ENCODE data around the gene DUSP7. TPM values are rescaled to one million over a fixed set of nuclear protein-coding genes. Genes with fewer than 3 reads are reported as not detected.

The DUSP7 gene
- total RNA-seq, 1 donor from 2014 or later, result 24.9 TPM

GRCh38 chr3:52083556-52084087 lies 27.3 kb upstream of the DUSP7 start:
- no peak overlapping the region for H3K4me3 ChIP-seq (ENCODE audit: insufficient read depth, low read depth, low read length)
- Mint-ChIP-seq H3K27ac (ENCODE audit: unreplicated experiment) (no peak overlapping the region), H3K27me3 (ENCODE audit: low read depth, unreplicated experiment) (peaks cover 10% of the 10 kb centered on the region), H3K9me3 (ENCODE audit: unreplicated experiment) (no peaks in the 10 kb centered on the region), H3K36me3 (ENCODE audit: low read depth, unreplicated experiment) (peaks cover 7% of the 10 kb centered on the region), H3K4me1 (ENCODE audit: low read depth, unreplicated experiment) (peaks cover 10% of the 10 kb centered on the region), H3K4me3 (ENCODE audit: unreplicated experiment) (no peak overlapping the region)
- H3K27me3 ChIP-seq (ENCODE audit: insufficient read depth, low read length), result no peaks in the 10 kb centered on the region
- FAIRE-seq, result no peak
- H2AFZ ChIP-seq (ENCODE audit: low read depth, low read length), result no peak overlapping the region
- H3K79me2 ChIP-seq (ENCODE audit: insufficient read depth, low read length), result no peaks in the 10 kb centered on the region
- peaks cover 13% of the 10 kb centered on the region for H3K4me1 ChIP-seq (ENCODE audit: insufficient read depth, low read length)
- TF ChIP-seq EZH2 (IDR thresholded peaks at IDR 0.05; ENCODE audit: insufficient read depth, low read length), result no peak
- TF ChIP-seq CTCF (IDR thresholded peaks at IDR 0.05; ENCODE audit: insufficient read depth, low read depth, low read length), result no peak
- H3K4me2 ChIP-seq (ENCODE audit: low read length), result no peak overlapping the region
- H3K9ac ChIP-seq (ENCODE audit: low read length), result no peak overlapping the region
- H4K20me1 ChIP-seq (ENCODE audit: insufficient read depth, low read length), result no peaks in the 10 kb centered on the region
- no peaks in the 10 kb centered on the region for H3K9me3 ChIP-seq (ENCODE audit: insufficient read depth, low read depth, low read length)
- no peak for DNase-seq (ENCODE audit: low read depth)
- no peaks in the 10 kb centered on the region for H3K36me3 ChIP-seq (ENCODE audit: insufficient read depth, low read length)
- no peak overlapping the region for H3K27ac ChIP-seq (ENCODE audit: low read depth, low read length)

GRCh38 chr3:52082951-52083350 lies 26.6 kb upstream of the DUSP7 start:
- no peaks in the 10 kb centered on the region for H3K9me3 ChIP-seq (ENCODE audit: insufficient read depth, low read depth, low read length)
- DNase-seq (ENCODE audit: low read depth) (no peak), FAIRE-seq (no peak)
- no peaks in the 10 kb centered on the region for H4K20me1 ChIP-seq (ENCODE audit: insufficient read depth, low read length)
- no peak for TF ChIP-seq EZH2 (IDR thresholded peaks at IDR 0.05; ENCODE audit: insufficient read depth, low read length)
- no peak for TF ChIP-seq CTCF (IDR thresholded peaks at IDR 0.05; ENCODE audit: insufficient read depth, low read depth, low read length)
- H3K4me3 ChIP-seq (ENCODE audit: insufficient read depth, low read depth, low read length), result no peak overlapping the region
- peaks cover 7% of the 10 kb centered on the region for H3K36me3 Mint-ChIP-seq (ENCODE audit: low read depth, unreplicated experiment)
- H3K27me3 Mint-ChIP-seq (ENCODE audit: low read depth, unreplicated experiment), result peaks cover 10% of the 10 kb centered on the region
- H3K79me2 ChIP-seq (ENCODE audit: insufficient read depth, low read length), result no peaks in the 10 kb centered on the region
- peaks cover 6% of the 10 kb centered on the region for H3K4me1 ChIP-seq (ENCODE audit: insufficient read depth, low read length)
- H3K27ac Mint-ChIP-seq (ENCODE audit: unreplicated experiment), result no peak overlapping the region
- H3K4me1 Mint-ChIP-seq (ENCODE audit: low read depth, unreplicated experiment), result peaks cover 8% of the 10 kb centered on the region
- no peak overlapping the region for H3K9ac ChIP-seq (ENCODE audit: low read length)
- no peaks in the 10 kb centered on the region for H3K9me3 Mint-ChIP-seq (ENCODE audit: unreplicated experiment)
- no peak overlapping the region for H3K27ac ChIP-seq (ENCODE audit: low read depth, low read length)
- no peak overlapping the region for H3K4me2 ChIP-seq (ENCODE audit: low read length)
- no peak overlapping the region for H2AFZ ChIP-seq (ENCODE audit: low read depth, low read length)
- no peaks in the 10 kb centered on the region for H3K27me3 ChIP-seq (ENCODE audit: insufficient read depth, low read length)
- no peaks in the 10 kb centered on the region for H3K36me3 ChIP-seq (ENCODE audit: insufficient read depth, low read length)
- no peak overlapping the region for H3K4me3 Mint-ChIP-seq (ENCODE audit: unreplicated experiment)

- Histone ChIP-seq H3K27ac (ENCODE audit: low read depth, low read length) (no peak overlapping the region), H2AFZ (ENCODE audit: low read depth, low read length) (no peak overlapping the region), H3K4me3 (ENCODE audit: insufficient read depth, low read depth, low read length) (no peak overlapping the region), H3K9ac (ENCODE audit: low read length) (no peak overlapping the region), H3K27me3 (ENCODE audit: insufficient read depth, low read length) (no peaks in the 10 kb centered on the region), H3K36me3 (ENCODE audit: insufficient read depth, low read length) (no peaks in the 10 kb centered on the region), H3K79me2 (ENCODE audit: insufficient read depth, low read length) (no peaks in the 10 kb centered on the region), H4K20me1 (ENCODE audit: insufficient read depth, low read length) (no peaks in the 10 kb centered on the region), H3K9me3 (ENCODE audit: insufficient read depth, low read depth, low read length) (no peaks in the 10 kb centered on the region), H3K4me1 (ENCODE audit: insufficient read depth, low read length) (no peaks in the 10 kb centered on the region), H3K4me2 (ENCODE audit: low read length) (no peak overlapping the region)
- H3K4me1 Mint-ChIP-seq (ENCODE audit: low read depth, unreplicated experiment), result no peaks in the 10 kb centered on the region
- H3K36me3 Mint-ChIP-seq (ENCODE audit: low read depth, unreplicated experiment), result peaks cover 9% of the 10 kb centered on the region
- H3K27me3 Mint-ChIP-seq (ENCODE audit: low read depth, unreplicated experiment), result peaks cover 10% of the 10 kb centered on the region
- no peak overlapping the region for H3K4me3 Mint-ChIP-seq (ENCODE audit: unreplicated experiment)
- no peak for TF ChIP-seq EZH2 (IDR thresholded peaks at IDR 0.05; ENCODE audit: insufficient read depth, low read length)
- no peak for TF ChIP-seq CTCF (IDR thresholded peaks at IDR 0.05; ENCODE audit: insufficient read depth, low read depth, low read length)
- FAIRE-seq (no peak), DNase-seq (ENCODE audit: low read depth) (no peak)
- H3K27ac Mint-ChIP-seq (ENCODE audit: unreplicated experiment), result no peak overlapping the region
- no peaks in the 10 kb centered on the region for H3K9me3 Mint-ChIP-seq (ENCODE audit: unreplicated experiment)
Measured at GRCh38 chr3:52080830-52081719, 24.7 kb upstream of the DUSP7 start.
